HepG2 (cell line): ENCODE measurements around the gene SUSD3. TPM values are rescaled to one million over a fixed set of nuclear protein-coding genes. Genes with fewer than 3 reads are reported as not detected.
A peak's percentile ranks its signal among the peaks of the same experiment; 100 is the strongest.

Source experiments
- GZF1 ChIP-seq: sonication (generic); formaldehyde crosslinking; IDR thresholded peaks from 2 replicates; pipeline ENCODE4 v1.5.1; 2020; ENCODE audit warnings: mild to moderate bottlenecking, missing genetic modification reagents
- MEF2D ChIP-seq: sonication (generic); formaldehyde crosslinking; IDR thresholded peaks from 2 replicates; pipeline ENCODE4 v1.5.1; 2020; ENCODE audit warnings: mild to moderate bottlenecking, missing genetic modification reagents
- NFE2 ChIP-seq: sonication (generic); formaldehyde crosslinking; IDR thresholded peaks from 2 replicates; pipeline ENCODE4 v1.4.0; 2020; ENCODE audit warnings: missing genetic modification reagents
- POLR2AphosphoS2 ChIP-seq: IDR thresholded peaks from 2 replicates; pipeline ENCODE4 v1.6.1; 2011; ENCODE audit warnings: low read depth, low read length, improper control_type of control experiment
- RARA ChIP-seq: IDR thresholded peaks from 2 replicates; pipeline ENCODE4 v1.6.1; 2016; ENCODE audit warnings: missing genetic modification reagents, missing compliant biosample characterization
- YEATS2 ChIP-seq: sonication (generic); formaldehyde crosslinking; IDR thresholded peaks from 2 replicates; pipeline ENCODE4 v1.4.0; 2020; ENCODE audit warnings: missing genetic modification reagents, borderline replicate concordance
- ZNF296 ChIP-seq: sonication (generic); formaldehyde crosslinking; conservative IDR thresholded peaks from 2 replicates; pipeline ENCODE4 v1.5.0; 2020; ENCODE audit warnings: mild to moderate bottlenecking, missing genetic modification reagents
- ZNF501 ChIP-seq: sonication (generic); formaldehyde crosslinking; IDR thresholded peaks from 2 replicates; pipeline ENCODE4 v1.5.1; 2020; ENCODE audit warnings: mild to moderate bottlenecking, moderate library complexity, missing genetic modification reagents
- polyA plus RNA-seq, 8 experiments: library from polyadenylated mRNA; depleted of rRNA in 3 of 8; stranded (reverse) in 7 of 8; unstranded in 1 of 8; fragments of >200 nt; fragmentation: Illumina TruSeq in 4 of 8; extraction: Trizol in 4 of 8; gene quantifications; 2 replicates each; pipeline versions ENCODE4 v1.2.1 to v1.2.3, GENCODE V29; 2011 to 2016; ENCODE audit warnings: low read depth in 4 of 8, missing spikeins in 1 of 8, mixed read lengths in 1 of 8; ENCODE audit not compliant: insufficient read depth in 1 of 8
- total RNA-seq, 5 experiments: library from RNA; depleted of rRNA; stranded (reverse); fragments of >200 nt; fragmentation: Illumina TruSeq; extraction: Trizol; gene quantifications; 2 replicates each; pipeline ENCODE4 v1.2.3, GENCODE V29; 2016; ENCODE audit warnings: low read depth in 1 of 5
- TF ChIP-seq, protein P1 (sequence below): sonication (generic); formaldehyde crosslinking; IDR thresholded peaks from 2 replicates; pipeline ENCODE4 v1.4.0; 2020; ENCODE audit warnings: missing genetic modification reagents
- TF ChIP-seq, protein P2 (sequence below): sonication (generic); formaldehyde crosslinking; IDR thresholded peaks from 2 replicates; pipeline ENCODE4 v1.4.0; 2020; ENCODE audit warnings: mild to moderate bottlenecking, missing genetic modification reagents, borderline replicate concordance
- TF ChIP-seq, protein P3 (sequence below): sonication (generic); formaldehyde crosslinking; conservative IDR thresholded peaks from 2 replicates; pipeline ENCODE4 v1.4.0; 2020; ENCODE audit warnings: mild to moderate bottlenecking, missing genetic modification reagents, moderate library complexity
- TF ChIP-seq, protein P4 (sequence below), 2 experiments: IDR thresholded peaks; 2 replicates each; pipeline ENCODE4 v1.6.1; 2011 to 2012; ENCODE audit warnings: low read length in 2 of 2, borderline replicate concordance in 1 of 2, low read depth in 1 of 2, mild to moderate bottlenecking in 1 of 2, moderate library complexity in 1 of 2
- TF ChIP-seq, protein P5 (sequence below): sonication (generic); formaldehyde crosslinking; IDR thresholded peaks from 2 replicates; pipeline ENCODE4 v1.9.0; 2021; ENCODE audit warnings: missing genetic modification reagents, mild to moderate bottlenecking, borderline replicate concordance

The SUSD3 gene
- total and polyA plus RNA-seq, 2 of the 13 experiments (the other 11 are each of a cell fraction or from before 2014, with no cell fraction given), result 7.0 to 9.1 TPM

DNA sequence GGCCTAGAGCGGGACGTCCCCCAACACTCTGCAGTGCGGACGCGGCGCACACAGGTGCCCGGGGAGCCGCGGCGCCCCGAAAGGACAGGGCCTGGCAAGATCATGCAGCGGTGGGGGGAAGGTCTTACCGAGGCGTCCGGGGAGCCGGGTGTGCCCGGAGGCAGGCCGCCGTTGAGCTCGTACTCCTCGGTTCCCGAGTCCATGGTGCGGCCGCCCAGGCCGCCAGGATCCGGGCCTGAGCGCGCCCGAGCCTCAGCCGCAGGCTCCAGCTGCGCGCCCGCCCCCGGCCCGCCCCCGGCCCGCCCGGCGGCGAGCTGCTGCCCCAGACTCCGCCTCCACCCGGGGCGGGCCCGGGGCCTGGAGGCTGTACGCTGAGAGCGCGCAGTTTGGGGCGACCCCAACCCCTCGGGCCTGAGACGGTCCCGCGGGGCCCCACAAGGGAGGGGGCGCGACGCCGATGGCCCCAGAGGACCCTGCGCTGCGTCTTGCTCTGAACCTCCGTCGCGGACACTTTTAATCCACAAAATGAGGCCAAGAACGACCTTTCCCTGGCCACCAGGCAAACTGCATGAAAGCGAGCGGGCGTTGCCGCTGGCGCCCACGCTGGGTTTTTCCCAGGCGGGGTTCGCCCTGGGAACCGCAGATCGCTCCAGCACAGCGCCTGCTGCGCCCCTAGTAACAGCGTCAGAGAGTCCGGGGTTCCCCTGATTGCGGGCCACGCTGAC, 75.7 kb downstream of the SUSD3 start, which contains the start of gene NINJ1 (continued):
- TF ChIP-seq, protein P1, sequence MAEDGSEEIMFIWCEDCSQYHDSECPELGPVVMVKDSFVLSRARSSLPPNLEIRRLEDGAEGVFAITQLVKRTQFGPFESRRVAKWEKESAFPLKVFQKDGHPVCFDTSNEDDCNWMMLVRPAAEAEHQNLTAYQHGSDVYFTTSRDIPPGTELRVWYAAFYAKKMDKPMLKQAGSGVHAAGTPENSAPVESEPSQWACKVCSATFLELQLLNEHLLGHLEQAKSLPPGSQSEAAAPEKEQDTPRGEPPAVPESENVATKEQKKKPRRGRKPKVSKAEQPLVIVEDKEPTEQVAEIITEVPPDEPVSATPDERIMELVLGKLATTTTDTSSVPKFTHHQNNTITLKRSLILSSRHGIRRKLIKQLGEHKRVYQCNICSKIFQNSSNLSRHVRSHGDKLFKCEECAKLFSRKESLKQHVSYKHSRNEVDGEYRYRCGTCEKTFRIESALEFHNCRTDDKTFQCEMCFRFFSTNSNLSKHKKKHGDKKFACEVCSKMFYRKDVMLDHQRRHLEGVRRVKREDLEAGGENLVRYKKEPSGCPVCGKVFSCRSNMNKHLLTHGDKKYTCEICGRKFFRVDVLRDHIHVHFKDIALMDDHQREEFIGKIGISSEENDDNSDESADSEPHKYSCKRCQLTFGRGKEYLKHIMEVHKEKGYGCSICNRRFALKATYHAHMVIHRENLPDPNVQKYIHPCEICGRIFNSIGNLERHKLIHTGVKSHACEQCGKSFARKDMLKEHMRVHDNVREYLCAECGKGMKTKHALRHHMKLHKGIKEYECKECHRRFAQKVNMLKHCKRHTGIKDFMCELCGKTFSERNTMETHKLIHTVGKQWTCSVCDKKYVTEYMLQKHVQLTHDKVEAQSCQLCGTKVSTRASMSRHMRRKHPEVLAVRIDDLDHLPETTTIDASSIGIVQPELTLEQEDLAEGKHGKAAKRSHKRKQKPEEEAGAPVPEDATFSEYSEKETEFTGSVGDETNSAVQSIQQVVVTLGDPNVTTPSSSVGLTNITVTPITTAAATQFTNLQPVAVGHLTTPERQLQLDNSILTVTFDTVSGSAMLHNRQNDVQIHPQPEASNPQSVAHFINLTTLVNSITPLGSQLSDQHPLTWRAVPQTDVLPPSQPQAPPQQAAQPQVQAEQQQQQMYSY, result peak; percentile 76
- no peak for TF ChIP-seq NFE2 (CRISPR knock-in tag)
- no peak for TF ChIP-seq YEATS2
- TF ChIP-seq, protein P2, sequence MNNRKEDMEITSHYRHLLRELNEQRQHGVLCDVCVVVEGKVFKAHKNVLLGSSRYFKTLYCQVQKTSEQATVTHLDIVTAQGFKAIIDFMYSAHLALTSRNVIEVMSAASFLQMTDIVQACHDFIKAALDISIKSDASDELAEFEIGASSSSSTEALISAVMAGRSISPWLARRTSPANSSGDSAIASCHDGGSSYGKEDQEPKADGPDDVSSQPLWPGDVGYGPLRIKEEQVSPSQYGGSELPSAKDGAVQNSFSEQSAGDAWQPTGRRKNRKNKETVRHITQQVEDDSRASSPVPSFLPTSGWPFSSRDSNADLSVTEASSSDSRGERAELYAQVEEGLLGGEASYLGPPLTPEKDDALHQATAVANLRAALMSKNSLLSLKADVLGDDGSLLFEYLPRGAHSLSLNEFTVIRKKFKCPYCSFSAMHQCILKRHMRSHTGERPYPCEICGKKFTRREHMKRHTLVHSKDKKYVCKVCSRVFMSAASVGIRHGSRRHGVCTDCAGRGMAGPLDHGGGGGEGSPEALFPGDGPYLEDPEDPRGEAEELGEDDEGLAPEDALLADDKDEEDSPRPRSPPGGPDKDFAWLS (CRISPR knock-in tag), result no peak
- no peak for TF ChIP-seq POLR2AphosphoS2
- no peak for TF ChIP-seq ZNF501 (CRISPR knock-in tag)
- no peak for TF ChIP-seq ZNF296 (CRISPR knock-in tag)
- TF ChIP-seq, protein P3, sequence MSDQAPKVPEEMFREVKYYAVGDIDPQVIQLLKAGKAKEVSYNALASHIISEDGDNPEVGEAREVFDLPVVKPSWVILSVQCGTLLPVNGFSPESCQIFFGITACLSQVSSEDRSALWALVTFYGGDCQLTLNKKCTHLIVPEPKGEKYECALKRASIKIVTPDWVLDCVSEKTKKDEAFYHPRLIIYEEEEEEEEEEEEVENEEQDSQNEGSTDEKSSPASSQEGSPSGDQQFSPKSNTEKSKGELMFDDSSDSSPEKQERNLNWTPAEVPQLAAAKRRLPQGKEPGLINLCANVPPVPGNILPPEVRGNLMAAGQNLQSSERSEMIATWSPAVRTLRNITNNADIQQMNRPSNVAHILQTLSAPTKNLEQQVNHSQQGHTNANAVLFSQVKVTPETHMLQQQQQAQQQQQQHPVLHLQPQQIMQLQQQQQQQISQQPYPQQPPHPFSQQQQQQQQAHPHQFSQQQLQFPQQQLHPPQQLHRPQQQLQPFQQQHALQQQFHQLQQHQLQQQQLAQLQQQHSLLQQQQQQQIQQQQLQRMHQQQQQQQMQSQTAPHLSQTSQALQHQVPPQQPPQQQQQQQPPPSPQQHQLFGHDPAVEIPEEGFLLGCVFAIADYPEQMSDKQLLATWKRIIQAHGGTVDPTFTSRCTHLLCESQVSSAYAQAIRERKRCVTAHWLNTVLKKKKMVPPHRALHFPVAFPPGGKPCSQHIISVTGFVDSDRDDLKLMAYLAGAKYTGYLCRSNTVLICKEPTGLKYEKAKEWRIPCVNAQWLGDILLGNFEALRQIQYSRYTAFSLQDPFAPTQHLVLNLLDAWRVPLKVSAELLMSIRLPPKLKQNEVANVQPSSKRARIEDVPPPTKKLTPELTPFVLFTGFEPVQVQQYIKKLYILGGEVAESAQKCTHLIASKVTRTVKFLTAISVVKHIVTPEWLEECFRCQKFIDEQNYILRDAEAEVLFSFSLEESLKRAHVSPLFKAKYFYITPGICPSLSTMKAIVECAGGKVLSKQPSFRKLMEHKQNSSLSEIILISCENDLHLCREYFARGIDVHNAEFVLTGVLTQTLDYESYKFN (CRISPR knock-in tag), result no peak
- TF ChIP-seq, protein P4, sequence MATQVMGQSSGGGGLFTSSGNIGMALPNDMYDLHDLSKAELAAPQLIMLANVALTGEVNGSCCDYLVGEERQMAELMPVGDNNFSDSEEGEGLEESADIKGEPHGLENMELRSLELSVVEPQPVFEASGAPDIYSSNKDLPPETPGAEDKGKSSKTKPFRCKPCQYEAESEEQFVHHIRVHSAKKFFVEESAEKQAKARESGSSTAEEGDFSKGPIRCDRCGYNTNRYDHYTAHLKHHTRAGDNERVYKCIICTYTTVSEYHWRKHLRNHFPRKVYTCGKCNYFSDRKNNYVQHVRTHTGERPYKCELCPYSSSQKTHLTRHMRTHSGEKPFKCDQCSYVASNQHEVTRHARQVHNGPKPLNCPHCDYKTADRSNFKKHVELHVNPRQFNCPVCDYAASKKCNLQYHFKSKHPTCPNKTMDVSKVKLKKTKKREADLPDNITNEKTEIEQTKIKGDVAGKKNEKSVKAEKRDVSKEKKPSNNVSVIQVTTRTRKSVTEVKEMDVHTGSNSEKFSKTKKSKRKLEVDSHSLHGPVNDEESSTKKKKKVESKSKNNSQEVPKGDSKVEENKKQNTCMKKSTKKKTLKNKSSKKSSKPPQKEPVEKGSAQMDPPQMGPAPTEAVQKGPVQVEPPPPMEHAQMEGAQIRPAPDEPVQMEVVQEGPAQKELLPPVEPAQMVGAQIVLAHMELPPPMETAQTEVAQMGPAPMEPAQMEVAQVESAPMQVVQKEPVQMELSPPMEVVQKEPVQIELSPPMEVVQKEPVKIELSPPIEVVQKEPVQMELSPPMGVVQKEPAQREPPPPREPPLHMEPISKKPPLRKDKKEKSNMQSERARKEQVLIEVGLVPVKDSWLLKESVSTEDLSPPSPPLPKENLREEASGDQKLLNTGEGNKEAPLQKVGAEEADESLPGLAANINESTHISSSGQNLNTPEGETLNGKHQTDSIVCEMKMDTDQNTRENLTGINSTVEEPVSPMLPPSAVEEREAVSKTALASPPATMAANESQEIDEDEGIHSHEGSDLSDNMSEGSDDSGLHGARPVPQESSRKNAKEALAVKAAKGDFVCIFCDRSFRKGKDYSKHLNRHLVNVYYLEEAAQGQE (IDR thresholded peaks at IDR 0.05; ENCODE audit: borderline replicate concordance in 1 of 2, low read depth in 1 of 2, low read length in 2 of 2), result no peak; a peak in 1 of 4 replicates
- TF ChIP-seq, protein P5, sequence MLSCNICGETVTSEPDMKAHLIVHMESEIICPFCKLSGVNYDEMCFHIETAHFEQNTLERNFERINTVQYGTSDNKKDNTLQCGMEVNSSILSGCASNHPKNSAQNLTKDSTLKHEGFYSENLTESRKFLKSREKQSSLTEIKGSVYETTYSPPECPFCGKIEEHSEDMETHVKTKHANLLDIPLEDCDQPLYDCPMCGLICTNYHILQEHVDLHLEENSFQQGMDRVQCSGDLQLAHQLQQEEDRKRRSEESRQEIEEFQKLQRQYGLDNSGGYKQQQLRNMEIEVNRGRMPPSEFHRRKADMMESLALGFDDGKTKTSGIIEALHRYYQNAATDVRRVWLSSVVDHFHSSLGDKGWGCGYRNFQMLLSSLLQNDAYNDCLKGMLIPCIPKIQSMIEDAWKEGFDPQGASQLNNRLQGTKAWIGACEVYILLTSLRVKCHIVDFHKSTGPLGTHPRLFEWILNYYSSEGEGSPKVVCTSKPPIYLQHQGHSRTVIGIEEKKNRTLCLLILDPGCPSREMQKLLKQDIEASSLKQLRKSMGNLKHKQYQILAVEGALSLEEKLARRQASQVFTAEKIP, result no peak
- TF ChIP-seq GZF1 (CRISPR knock-in tag), result no peak
- no peak; the same call in 1 of the 2 replicates for TF ChIP-seq MEF2D (CRISPR knock-in tag)
- TF ChIP-seq RARA (CRISPR knock-in tag), result no peak
